ENCODE results near the gene CTNNA1. TPM values are rescaled to one million over a fixed set of nuclear protein-coding genes. Genes with fewer than 3 reads are reported as not detected.

The CTNNA1 gene
- total RNA-seq, 1 donor from 2014 or later: 359 TPM

GRCh38 chr5:138828556-138828955, 75.3 kb downstream of the CTNNA1 start:
- FAIRE-seq (no peak), DNase-seq (ENCODE audit: low read depth) (no peak)
- Histone ChIP-seq H3K4me2 (ENCODE audit: low read length) (no peak overlapping the region), H3K27me3 (ENCODE audit: insufficient read depth, low read length) (no peaks in the 10 kb centered on the region), H3K27ac (ENCODE audit: low read depth, low read length) (no peak overlapping the region), H3K79me2 (ENCODE audit: insufficient read depth, low read length) (peaks cover 76% of the 10 kb centered on the region), H3K9ac (ENCODE audit: low read length) (no peak overlapping the region), H4K20me1 (ENCODE audit: insufficient read depth, low read length) (peaks cover 87% of the 10 kb centered on the region), H2AFZ (ENCODE audit: low read depth, low read length) (no peak overlapping the region), H3K36me3 (ENCODE audit: insufficient read depth, low read length) (peaks cover 34% of the 10 kb centered on the region), H3K4me3 (ENCODE audit: insufficient read depth, low read depth, low read length) (no peak overlapping the region), H3K9me3 (ENCODE audit: insufficient read depth, low read depth, low read length) (no peaks in the 10 kb centered on the region), H3K4me1 (ENCODE audit: insufficient read depth, low read length) (peaks cover 14% of the 10 kb centered on the region)
- Mint-ChIP-seq H3K27ac (ENCODE audit: unreplicated experiment) (no peak overlapping the region), H3K36me3 (ENCODE audit: low read depth, unreplicated experiment) (peaks cover 10% of the 10 kb centered on the region), H3K4me1 (ENCODE audit: low read depth, unreplicated experiment) (peaks cover 31% of the 10 kb centered on the region), H3K4me3 (ENCODE audit: unreplicated experiment) (no peak overlapping the region), H3K9me3 (ENCODE audit: unreplicated experiment) (no peaks in the 10 kb centered on the region), H3K27me3 (ENCODE audit: low read depth, unreplicated experiment) (no peaks in the 10 kb centered on the region)
- TF ChIP-seq, protein P1, sequence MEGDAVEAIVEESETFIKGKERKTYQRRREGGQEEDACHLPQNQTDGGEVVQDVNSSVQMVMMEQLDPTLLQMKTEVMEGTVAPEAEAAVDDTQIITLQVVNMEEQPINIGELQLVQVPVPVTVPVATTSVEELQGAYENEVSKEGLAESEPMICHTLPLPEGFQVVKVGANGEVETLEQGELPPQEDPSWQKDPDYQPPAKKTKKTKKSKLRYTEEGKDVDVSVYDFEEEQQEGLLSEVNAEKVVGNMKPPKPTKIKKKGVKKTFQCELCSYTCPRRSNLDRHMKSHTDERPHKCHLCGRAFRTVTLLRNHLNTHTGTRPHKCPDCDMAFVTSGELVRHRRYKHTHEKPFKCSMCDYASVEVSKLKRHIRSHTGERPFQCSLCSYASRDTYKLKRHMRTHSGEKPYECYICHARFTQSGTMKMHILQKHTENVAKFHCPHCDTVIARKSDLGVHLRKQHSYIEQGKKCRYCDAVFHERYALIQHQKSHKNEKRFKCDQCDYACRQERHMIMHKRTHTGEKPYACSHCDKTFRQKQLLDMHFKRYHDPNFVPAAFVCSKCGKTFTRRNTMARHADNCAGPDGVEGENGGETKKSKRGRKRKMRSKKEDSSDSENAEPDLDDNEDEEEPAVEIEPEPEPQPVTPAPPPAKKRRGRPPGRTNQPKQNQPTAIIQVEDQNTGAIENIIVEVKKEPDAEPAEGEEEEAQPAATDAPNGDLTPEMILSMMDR (IDR thresholded peaks at IDR 0.05; ENCODE audit: insufficient read depth, low read depth, low read length): no peak
- TF ChIP-seq EZH2 (IDR thresholded peaks at IDR 0.05; ENCODE audit: insufficient read depth, low read length): no peak

DNA sequence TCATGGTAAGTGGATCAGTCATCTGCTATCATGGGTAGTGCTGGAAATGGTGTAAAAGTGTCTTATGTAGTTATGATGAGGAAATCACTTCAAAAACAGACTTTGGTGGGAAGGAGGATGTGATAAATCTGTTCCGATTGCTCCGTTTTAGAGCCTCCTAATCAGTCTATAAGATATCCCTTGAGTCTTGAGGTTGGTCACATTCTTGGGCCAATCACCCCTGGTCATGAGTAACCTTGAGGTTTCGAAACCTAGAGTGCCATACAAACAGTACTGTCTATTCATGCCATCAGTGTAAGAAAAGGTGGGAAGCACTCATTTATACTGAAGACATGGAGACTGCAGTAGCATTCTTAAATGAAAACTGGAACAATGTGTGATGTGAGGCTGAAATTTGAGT, 76.1 kb downstream of the CTNNA1 start:
- H3K36me3 Mint-ChIP-seq (ENCODE audit: low read depth, unreplicated experiment): peaks cover 10% of the 10 kb centered on the region
- H3K27me3 ChIP-seq (ENCODE audit: insufficient read depth, low read length): no peaks in the 10 kb centered on the region
- H3K4me1 Mint-ChIP-seq (ENCODE audit: low read depth, unreplicated experiment): peaks cover 38% of the 10 kb centered on the region
- H3K27ac Mint-ChIP-seq (ENCODE audit: unreplicated experiment): no peak overlapping the region
- TF ChIP-seq, protein P1 (IDR thresholded peaks at IDR 0.05; ENCODE audit: insufficient read depth, low read depth, low read length): no peak
- TF ChIP-seq EZH2 (IDR thresholded peaks at IDR 0.05; ENCODE audit: insufficient read depth, low read length): no peak
- peaks cover 14% of the 10 kb centered on the region for H3K4me1 ChIP-seq (ENCODE audit: insufficient read depth, low read length)
- no peaks in the 10 kb centered on the region for H3K9me3 Mint-ChIP-seq (ENCODE audit: unreplicated experiment)
- H4K20me1 ChIP-seq (ENCODE audit: insufficient read depth, low read length): peaks cover 89% of the 10 kb centered on the region
- no peak for DNase-seq (ENCODE audit: low read depth)
- no peaks in the 10 kb centered on the region for H3K27me3 Mint-ChIP-seq (ENCODE audit: low read depth, unreplicated experiment)
- peaks cover 34% of the 10 kb centered on the region for H3K36me3 ChIP-seq (ENCODE audit: insufficient read depth, low read length)
- H3K4me2 ChIP-seq (ENCODE audit: low read length): no peak overlapping the region
- no peak overlapping the region for H2AFZ ChIP-seq (ENCODE audit: low read depth, low read length)
- H3K27ac ChIP-seq (ENCODE audit: low read depth, low read length): no peak overlapping the region
- H3K4me3 Mint-ChIP-seq (ENCODE audit: unreplicated experiment): no peak overlapping the region
- H3K79me2 ChIP-seq (ENCODE audit: insufficient read depth, low read length): peaks cover 80% of the 10 kb centered on the region
- H3K9ac ChIP-seq (ENCODE audit: low read length): no peak overlapping the region
- H3K4me3 ChIP-seq (ENCODE audit: insufficient read depth, low read depth, low read length): no peak overlapping the region
- FAIRE-seq: peak; percentile 9
- no peaks in the 10 kb centered on the region for H3K9me3 ChIP-seq (ENCODE audit: insufficient read depth, low read depth, low read length)

DNA sequence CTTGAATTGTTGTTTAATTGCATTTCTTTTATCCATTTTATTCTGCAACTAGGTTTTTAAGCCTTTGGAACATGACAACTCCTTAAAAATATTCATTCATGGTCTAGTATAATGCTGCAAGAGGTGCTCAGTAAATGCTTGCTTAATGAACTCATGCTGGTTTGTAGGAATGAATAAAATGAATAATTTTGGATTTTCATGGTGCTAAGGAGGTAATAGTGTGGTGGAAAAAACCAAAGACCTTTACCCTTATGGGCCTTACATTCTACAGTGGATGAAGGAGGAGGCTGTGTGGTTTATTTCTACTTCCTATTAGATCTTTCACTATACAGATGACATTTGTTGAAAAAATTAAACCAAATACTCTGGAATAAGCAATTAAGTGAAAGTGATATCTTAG, 78.5 kb downstream of the CTNNA1 start:
- Histone ChIP-seq H2AFZ (ENCODE audit: low read depth, low read length) (no peak overlapping the region), H3K79me2 (ENCODE audit: insufficient read depth, low read length) (peaks cover 90% of the 10 kb centered on the region), H3K27me3 (ENCODE audit: insufficient read depth, low read length) (no peaks in the 10 kb centered on the region), H3K36me3 (ENCODE audit: insufficient read depth, low read length) (peaks cover 19% of the 10 kb centered on the region), H3K4me2 (ENCODE audit: low read length) (no peak overlapping the region), H3K9me3 (ENCODE audit: insufficient read depth, low read depth, low read length) (no peaks in the 10 kb centered on the region), H3K4me1 (ENCODE audit: insufficient read depth, low read length) (peaks cover 11% of the 10 kb centered on the region), H3K9ac (ENCODE audit: low read length) (no peak overlapping the region), H3K4me3 (ENCODE audit: insufficient read depth, low read depth, low read length) (no peak overlapping the region), H4K20me1 (ENCODE audit: insufficient read depth, low read length) (peaks cover 89% of the 10 kb centered on the region), H3K27ac (ENCODE audit: low read depth, low read length) (no peak overlapping the region)
- DNase-seq (ENCODE audit: low read depth): peak; percentile 74
- peaks cover 43% of the 10 kb centered on the region for H3K4me1 Mint-ChIP-seq (ENCODE audit: low read depth, unreplicated experiment)
- H3K27me3 Mint-ChIP-seq (ENCODE audit: low read depth, unreplicated experiment): no peaks in the 10 kb centered on the region
- H3K36me3 Mint-ChIP-seq (ENCODE audit: low read depth, unreplicated experiment): peaks cover 10% of the 10 kb centered on the region
- TF ChIP-seq, protein P1 (IDR thresholded peaks at IDR 0.05; ENCODE audit: insufficient read depth, low read depth, low read length): no peak
- TF ChIP-seq EZH2 (IDR thresholded peaks at IDR 0.05; ENCODE audit: insufficient read depth, low read length): no peak
- no peak overlapping the region for H3K4me3 Mint-ChIP-seq (ENCODE audit: unreplicated experiment)
- H3K9me3 Mint-ChIP-seq (ENCODE audit: unreplicated experiment): no peaks in the 10 kb centered on the region
- no peak for FAIRE-seq
- H3K27ac Mint-ChIP-seq (ENCODE audit: unreplicated experiment): no peak overlapping the region

All from astrocyte (in vitro differentiated cells and primary cell).